ENCODE measurements around the gene CETP.

Gene CETP, protein sequence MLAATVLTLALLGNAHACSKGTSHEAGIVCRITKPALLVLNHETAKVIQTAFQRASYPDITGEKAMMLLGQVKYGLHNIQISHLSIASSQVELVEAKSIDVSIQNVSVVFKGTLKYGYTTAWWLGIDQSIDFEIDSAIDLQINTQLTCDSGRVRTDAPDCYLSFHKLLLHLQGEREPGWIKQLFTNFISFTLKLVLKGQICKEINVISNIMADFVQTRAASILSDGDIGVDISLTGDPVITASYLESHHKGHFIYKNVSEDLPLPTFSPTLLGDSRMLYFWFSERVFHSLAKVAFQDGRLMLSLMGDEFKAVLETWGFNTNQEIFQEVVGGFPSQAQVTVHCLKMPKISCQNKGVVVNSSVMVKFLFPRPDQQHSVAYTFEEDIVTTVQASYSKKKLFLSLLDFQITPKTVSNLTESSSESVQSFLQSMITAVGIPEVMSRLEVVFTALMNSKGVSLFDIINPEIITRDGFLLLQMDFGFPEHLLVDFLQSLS

DNA sequence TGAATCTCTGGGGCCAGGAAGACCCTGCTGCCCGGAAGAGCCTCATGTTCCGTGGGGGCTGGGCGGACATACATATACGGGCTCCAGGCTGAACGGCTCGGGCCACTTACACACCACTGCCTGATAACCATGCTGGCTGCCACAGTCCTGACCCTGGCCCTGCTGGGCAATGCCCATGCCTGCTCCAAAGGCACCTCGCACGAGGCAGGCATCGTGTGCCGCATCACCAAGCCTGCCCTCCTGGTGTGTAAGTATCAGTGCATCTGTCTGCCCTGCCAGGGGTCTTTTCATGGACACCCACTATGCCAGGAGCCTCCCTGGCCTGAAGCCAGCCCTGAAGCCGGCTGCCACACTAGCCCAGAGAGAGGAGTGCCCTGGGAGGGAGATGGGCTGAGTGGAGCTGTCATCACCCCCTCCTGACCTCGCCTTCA, at the start of gene CETP:
Gene CETP, plus strand, starts transcription at position 100 of the 431 bp plus-strand sequence. Its CDS starts 30 bp downstream, at position 130.
- no peak for DNase-seq

DNA sequence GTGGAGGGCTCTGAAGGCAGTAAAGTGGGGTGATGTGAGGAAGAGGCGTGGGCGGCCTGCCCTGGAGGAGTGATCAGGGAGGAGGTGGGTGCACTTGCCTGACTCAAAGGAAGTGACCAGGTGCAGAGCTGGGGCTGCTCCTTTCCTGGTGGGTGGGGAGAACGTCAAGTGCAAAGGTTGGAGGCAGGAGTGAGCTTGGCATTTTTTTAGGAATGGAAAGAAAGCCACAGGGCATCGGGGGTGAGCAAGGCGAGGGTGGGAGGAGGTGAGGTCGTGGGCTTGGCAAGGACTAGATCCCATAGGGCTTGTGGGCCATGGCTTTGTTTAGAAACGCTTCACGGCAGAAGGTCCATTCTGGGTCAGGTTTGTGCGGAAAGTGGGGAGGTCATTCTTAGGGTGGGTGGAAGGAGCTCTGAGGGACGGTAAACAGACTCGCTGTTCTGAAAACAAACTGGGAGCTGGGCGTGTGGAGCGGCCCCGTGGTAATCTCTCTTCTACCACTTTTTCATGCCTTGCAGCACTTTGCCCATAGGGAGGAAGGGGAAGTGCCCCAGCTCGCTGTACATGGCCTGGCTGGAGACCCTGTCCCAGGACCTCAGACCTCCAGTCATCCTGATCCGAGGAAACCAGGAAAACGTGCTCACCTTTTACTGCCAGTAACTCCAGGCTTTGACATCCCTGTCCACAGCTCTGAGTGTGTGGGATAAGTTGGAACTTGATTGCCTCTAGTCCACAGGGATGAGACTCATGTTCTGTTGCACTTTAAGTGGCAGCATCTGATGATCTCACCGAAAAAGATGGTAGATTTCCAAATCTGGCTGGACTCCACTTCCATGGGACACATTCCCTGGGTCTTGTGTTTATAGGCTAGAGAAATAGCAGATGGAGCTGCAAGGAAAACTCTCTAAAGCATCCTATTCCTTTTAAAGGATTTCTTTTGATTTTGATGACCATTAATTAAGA, 48.7 kb upstream of the CETP start:
- DNase-seq, result no peak

- no peak for DNase-seq
Measured at GRCh38 chr16:56914896-56915295, 46.9 kb upstream of the CETP start.

DNA sequence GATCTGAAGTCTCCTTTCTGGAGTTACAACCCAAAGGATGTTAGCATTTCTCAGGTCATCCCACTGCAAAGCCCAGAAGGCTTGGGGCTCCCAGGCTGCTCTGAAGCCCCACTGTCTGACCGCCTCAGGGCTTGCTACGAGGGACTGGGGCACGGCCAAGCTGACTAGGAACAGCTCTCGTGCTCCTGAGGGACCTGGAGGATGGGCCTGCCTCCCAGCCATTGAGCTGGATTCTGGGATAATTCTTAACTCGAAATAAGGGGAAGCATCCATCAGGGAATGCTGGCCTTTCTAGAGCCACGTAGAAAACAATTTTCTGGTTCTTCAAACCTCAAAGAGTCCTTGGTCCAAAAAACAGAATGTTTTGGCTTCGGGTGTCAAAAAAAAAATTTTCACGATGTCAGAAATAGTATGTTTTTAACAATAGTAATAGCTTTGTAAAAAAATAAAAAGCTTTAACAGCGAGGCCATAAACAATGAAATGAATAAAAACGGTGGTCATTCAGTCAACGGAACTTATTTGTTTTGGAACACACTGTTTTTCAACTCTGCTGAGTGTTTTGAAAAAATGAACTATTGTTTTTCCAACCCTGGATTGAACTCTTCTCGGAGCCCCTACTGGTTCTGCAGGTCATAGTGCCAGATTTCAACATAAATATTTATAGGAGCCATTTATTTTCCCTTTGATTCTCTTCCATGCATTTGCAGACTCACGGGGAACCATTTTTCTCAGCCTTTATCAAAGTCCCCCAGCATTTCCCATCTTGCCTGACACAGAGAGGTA, 46.2 kb upstream of the CETP start:
- DNase-seq, result no peak

GRCh38 chr16:56916571-56917403, 45.0 kb upstream of the CETP start:
- peak; percentile 21 for DNase-seq

DNA sequence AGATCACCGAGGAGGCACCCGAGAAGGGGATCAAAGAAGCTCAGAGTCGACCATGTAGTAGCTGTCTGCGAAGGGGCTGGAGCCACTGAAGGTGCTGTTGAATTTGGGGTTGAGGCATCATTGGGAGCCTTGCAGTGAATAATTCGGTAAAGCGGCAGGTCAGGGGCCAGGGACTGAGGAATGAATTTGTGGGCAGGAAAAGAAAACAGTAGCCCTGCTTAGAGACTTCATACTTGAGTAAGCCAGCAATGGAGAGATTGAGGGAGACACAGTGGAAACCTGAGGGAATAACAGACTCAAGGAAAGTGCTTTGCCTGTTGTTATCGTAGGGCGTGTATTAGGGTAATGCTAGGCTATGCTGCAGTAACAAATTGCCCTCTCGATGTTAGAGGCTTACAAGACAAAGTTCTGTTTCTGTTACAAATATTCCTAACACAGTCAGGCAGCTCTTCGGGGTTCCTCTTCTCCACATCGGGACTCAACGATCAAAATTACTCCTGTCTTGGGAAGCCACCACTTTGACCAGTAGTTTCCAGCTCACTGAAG, 43.2 kb upstream of the CETP start:
- no peak for DNase-seq

DNA sequence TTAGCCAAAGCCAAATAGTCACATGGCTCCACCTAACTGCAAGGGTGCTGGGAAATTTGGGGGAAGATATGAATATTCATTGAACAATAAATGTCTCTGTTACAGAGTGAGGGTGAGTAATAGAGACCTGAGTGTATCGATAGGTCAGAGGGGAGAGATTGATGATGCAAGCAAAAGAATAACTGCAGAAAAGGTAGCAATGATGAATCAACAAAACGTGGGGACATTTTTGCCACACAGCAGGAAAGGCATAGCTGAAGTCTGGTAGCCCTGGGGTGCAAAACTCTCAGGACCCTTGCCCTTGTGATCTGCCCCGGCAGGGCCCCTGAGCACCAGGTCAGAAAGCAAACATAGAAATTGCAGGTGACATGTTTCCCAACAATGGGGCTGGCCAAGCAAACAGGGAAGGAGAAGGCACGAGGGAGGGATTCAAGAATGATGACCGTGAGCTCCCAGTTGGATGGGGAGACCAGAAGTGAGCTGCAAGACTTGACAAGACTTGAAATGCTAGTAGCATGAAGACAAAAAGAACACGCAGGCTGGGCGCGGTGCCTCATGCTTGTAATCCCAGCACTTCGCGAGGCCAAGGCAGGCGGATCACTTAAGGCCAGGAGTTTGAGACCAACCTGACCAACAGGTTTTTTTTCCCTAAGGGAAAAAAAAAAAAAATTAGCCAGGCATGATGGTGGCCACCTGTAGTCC, 42.5 kb upstream of the CETP start:
- DNase-seq, result no peak

DNA sequence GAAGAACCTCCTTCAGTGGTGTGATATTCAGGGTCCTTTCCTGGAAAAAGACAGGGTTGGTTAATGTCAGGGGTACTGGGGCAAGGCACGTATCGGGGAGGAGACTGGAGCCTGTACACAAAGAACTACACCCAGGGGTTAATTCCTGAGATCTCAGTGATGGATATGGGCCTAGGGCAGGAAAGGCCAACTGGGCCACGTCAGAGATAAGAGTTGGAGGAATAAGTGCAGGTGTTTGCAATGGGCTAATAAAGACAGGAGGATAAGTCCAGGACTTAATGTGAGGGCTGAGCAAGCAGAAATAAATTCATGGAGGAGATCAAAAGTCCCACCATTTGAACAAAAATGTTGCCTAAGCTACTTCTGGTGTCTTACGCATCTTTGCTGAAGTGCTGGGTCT, 40.2 kb upstream of the CETP start:
- no peak for DNase-seq

GRCh38 chr16:56923481-56924091, 38.2 kb upstream of the CETP start:
- no peak for DNase-seq

GRCh38 chr16:56927471-56927870, 34.3 kb upstream of the CETP start:
- no peak for DNase-seq

DNA sequence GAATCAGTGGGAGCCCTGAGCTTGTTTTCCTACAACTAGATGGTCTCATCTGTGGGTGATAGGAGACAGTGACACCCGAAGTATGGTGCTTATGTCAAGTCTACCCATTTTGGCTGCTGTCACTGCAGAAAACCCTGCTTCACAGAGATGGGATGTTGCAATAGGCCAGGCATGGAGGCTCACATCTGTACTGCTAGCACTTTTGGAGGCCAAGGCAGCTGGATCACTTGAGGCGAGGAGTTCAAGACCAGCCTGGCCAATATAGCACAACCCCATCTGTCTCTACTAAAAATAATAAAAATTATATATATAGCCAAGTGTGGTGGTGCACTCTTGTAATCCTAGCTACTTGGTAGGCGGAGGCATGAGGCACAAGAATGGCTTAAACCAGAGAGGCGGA, 32.1 kb upstream of the CETP start:
- DNase-seq, result no peak

- no peak for DNase-seq
Measured at GRCh38 chr16:56930486-56931270, 31.1 kb upstream of the CETP start.

- no peak for DNase-seq
Measured at GRCh38 chr16:56931271-56931891, 30.4 kb upstream of the CETP start.

GRCh38 chr16:56931892-56932720, 29.6 kb upstream of the CETP start, which contains the start of gene HERPUD1:
Gene HERPUD1 (plus strand): TSS chr16:56932142. CDS start chr16:56932245, 103 bp downstream.
- peak; percentile 99 for DNase-seq

- peak; percentile 43 for DNase-seq
Measured at GRCh38 chr16:56932721-56933619, 28.8 kb upstream of the CETP start.

DNA sequence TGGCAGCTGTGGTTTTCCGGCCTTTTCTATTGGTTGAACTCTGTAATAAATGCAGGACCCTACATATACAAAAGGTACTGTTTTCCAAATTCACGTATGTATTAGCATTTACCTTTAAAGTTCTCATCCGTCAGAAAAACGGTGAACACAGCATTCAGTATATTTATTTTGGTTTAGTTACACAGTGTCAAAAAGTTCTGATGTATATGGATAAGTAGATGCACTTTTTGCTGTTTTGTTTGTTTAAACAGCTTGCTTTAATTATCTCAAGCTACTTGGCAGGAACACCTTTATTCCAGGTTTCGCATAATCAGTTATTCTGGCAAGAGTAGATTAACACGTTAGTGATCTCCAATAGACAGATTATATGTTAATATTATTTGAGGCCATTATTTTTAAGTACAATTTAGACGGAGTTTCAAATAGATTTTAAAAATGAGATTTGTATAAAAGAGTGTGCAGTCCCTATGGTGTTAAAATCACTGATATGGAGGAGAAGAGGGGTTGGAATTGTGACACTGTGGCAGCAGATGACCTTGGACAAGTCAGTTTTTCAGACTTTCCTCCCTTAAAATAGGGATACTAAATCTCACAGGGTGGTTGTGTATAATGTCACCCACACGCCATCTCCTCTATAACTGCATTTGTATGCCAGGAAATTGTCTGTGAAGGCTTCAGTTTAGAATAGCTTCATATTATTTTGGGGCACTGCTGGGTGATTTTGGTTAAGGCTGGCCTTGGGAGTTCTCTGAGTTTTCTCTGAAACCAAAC, 27.7 kb upstream of the CETP start:
- no peak for DNase-seq
